AG04450 (cell line): ENCODE results near the gene ZNF831. TPM values are rescaled to one million over a fixed set of nuclear protein-coding genes. Genes with fewer than 3 reads are reported as not detected.

Experiments
- CTCF ChIA-PET: fragments of 300-600, 350-600 bp; formaldehyde crosslinking; extraction: SDS; loops from one replicate; lab custom pipeline; 2022; ENCODE audit warnings: antibody characterized with exemption, inconsistent platforms; lab: Charles Lee
- POLR2A ChIA-PET: fragments of 350-600 bp; formaldehyde crosslinking; extraction: SDS; loops from one replicate; lab custom pipeline; 2021; ENCODE audit warnings: antibody characterized with exemption, inconsistent platforms; lab: Yijun Ruan, JAX
- DNase-seq: peaks from one replicate; pipeline ENCODE4 v3.0.0-alpha.2; 2011; ENCODE audit warnings: low read depth, low spot score
- H3K27ac ChIP-seq: one replicate; pipeline ENCODE4 v1.5.1; 2012; ENCODE audit warnings: low read depth, low read length, control low read depth
- H3K27me3 ChIP-seq: one replicate; pipeline ENCODE4 v1.6.0; 2012; ENCODE audit warnings: low read length; ENCODE audit not compliant: control insufficient read depth, insufficient read depth
- H3K4me3 ChIP-seq: 2 replicates; pipeline ENCODE4 v1.5.1; 2011; ENCODE audit warnings: mild to moderate bottlenecking, low read depth, low read length, control low read depth
- H3K9me3 ChIP-seq: 2 replicates; pipeline ENCODE4 v1.5.1; 2012; ENCODE audit warnings: low read length; ENCODE audit not compliant: control insufficient read depth, insufficient read depth
- polyA plus RNA-seq: library from polyadenylated mRNA; depleted of rRNA; stranded (reverse); fragments of >200 nt; gene quantifications from 2 replicates; pipeline ENCODE4 v1.2.3, GENCODE V29; 2011
- TF ChIP-seq, protein P1 (sequence below): IDR thresholded peaks from 2 replicates; pipeline ENCODE4 v1.5.1; 2011; ENCODE audit warnings: low read depth, low read length, control low read depth, inconsistent platforms

Gene ZNF831
- polyA plus RNA-seq, 1 experiment = not detected

DNA sequence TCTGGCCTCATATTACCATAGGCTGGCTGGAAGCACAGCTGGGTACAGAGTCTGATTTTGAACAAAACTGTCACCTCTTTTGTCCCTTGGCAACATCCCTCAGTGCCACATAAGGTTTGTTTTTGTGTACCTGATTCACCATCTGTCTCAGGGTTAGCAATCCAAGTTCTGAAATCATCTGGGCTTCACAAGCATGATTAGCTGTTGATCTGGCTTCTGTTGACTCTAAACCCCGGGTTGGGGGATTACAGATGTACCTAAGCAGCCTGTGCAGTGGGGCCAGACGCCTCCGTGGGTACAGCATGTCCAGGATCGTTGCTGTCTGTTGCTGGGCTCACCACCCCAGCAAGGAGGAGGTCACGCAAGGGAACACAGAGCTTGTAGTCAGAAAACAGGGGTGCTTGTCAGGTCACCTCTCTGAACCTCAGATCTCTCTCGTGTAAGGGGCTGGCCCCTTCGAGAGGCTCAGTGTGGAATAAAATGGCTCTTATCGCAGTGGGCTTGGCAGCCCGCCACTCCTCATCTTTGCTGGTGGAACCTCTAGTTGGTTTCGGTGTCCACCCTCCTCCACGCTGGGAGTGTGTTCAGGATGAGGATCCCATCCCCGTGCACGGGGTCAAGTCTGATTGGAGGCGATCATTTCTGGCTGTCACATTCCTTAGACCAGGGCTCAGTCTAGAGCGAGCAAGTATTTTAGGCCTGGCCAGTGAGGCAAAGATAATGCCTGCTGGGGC, 39.2 kb upstream of the ZNF831 start:
- no peaks in the 10 kb centered on the region for H3K9me3 ChIP-seq
- TF ChIP-seq, protein P1, sequence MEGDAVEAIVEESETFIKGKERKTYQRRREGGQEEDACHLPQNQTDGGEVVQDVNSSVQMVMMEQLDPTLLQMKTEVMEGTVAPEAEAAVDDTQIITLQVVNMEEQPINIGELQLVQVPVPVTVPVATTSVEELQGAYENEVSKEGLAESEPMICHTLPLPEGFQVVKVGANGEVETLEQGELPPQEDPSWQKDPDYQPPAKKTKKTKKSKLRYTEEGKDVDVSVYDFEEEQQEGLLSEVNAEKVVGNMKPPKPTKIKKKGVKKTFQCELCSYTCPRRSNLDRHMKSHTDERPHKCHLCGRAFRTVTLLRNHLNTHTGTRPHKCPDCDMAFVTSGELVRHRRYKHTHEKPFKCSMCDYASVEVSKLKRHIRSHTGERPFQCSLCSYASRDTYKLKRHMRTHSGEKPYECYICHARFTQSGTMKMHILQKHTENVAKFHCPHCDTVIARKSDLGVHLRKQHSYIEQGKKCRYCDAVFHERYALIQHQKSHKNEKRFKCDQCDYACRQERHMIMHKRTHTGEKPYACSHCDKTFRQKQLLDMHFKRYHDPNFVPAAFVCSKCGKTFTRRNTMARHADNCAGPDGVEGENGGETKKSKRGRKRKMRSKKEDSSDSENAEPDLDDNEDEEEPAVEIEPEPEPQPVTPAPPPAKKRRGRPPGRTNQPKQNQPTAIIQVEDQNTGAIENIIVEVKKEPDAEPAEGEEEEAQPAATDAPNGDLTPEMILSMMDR = no peak
- no peaks in the 10 kb centered on the region for H3K27me3 ChIP-seq
- ChIA-PET POLR2A (no interaction called here), CTCF (no interaction called here)
- no peak overlapping the region for H3K27ac ChIP-seq
- no peak overlapping the region for H3K4me3 ChIP-seq
- DNase-seq = no peak

DNA sequence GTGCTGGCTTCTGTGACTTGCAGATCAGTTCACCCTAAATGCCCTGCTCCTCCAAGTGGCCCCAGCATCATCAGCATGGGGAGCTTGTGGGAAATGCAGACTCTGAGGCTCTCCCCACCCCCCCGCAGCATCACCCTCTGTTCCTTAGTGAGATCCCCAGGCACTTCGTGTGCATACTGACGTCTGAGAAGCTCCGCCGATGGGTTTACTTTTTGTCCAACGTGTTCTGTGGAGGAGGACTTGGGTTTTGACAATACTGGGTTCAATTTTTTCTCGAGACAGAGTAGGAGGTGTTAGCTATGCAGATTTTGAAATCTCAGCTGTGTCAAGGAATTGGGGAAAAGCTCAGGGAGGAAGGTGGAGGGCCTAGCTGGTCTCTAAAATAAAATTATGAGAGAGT, 38.3 kb upstream of the ZNF831 start:
- DNase-seq = no peak
- no peaks in the 10 kb centered on the region for H3K9me3 ChIP-seq
- TF ChIP-seq, protein P1 = no peak
- H3K4me3 ChIP-seq = no peak overlapping the region
- POLR2A ChIA-PET = no interaction called here
- CTCF ChIA-PET = no interaction called here
- H3K27me3 ChIP-seq = no peaks in the 10 kb centered on the region
- no peak overlapping the region for H3K27ac ChIP-seq

DNA sequence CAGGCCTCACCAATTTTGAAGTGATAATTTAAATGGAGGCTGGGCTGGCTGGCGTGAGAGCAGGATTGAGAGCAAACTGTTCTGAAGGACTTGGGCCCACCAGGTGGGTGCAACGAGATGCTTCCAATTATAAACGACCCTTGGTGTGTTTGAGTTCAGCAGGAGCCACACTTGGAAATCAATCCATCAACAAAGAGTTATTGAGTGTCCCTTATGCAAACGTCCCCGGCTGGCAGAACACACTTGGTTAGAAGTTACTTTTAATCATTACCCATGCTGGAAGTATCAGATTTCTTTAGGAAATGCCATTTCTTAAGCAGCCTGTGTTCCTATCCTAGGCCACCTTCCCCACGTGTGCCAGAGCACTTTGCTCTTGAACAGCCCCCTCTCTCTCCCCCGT, 37.8 kb upstream of the ZNF831 start:
- ChIA-PET CTCF (no interaction called here), POLR2A (no interaction called here)

DNA sequence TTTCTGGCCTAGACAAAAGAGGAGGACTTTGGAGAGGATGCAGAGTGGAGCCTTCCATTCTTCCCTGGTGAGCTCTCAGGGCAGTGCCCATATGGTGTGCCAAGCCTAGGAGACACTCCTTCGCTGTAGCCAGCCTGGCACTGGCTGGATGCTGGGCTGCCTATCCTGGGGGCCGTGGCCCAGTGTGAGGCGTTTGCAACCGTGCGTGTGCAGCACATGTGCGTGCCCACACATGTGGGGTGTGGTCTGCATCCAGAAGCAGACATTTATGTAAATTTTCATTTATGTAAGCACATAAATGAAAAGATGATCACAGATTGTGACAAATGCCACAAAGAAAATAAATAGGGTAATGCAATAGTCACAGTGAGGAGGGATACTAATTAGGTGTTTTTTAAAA, 35.8 kb upstream of the ZNF831 start:
- DNase-seq = no peak
- no peaks in the 10 kb centered on the region for H3K27me3 ChIP-seq
- no peak overlapping the region for H3K27ac ChIP-seq
- TF ChIP-seq, protein P1 = no peak
- no peaks in the 10 kb centered on the region; the same call in 1 of the 2 replicates for H3K9me3 ChIP-seq
- POLR2A ChIA-PET = no interaction called here
- CTCF ChIA-PET = no interaction called here
- H3K4me3 ChIP-seq = no peak overlapping the region

More for the DNA sequence above, 37.8 kb upstream of the ZNF831 start:
- TF ChIP-seq, protein P1 = no peak
- Histone ChIP-seq H3K27me3 (no peaks in the 10 kb centered on the region), H3K27ac (no peak overlapping the region), H3K9me3 (no peaks in the 10 kb centered on the region), H3K4me3 (no peak overlapping the region)
- DNase-seq = no peak

DNA sequence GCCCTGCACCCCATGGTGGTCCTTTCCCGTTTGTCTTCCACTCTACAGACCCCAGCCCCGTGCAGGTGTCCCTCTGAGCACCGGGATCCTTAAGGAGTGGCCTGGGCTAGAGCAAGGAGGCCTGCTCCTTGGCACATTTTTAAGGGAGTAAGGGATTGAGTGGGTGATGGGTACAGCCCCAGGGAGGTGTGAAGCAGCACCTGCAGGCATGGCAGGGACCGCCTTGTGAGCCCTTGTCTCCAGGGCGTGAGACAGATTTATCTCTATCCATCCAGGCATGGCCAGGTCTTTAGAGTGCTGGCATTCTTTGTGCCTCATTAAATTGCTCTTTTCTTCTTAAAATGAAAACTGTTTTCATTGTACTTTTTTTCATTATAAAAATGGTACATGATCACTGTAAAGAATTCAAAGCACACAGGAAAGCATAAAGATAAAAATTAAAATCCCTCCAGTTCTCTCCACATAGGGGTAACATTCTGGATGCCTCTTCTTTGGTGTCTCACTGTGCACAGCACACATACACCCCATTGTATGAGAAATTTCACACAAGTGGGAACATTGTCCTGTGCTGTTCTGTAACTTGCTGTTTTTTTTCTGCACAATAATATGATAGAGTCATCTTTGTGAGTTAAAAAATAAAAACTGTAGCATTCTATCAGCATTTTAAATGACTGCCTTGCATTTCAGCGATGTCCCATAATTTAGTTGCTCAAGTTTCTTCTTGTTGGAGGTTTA, 31.9 kb upstream of the ZNF831 start:
- Histone ChIP-seq H3K27ac (no peak overlapping the region), H3K4me3 (no peak overlapping the region), H3K27me3 (no peaks in the 10 kb centered on the region), H3K9me3 (no peaks in the 10 kb centered on the region; the same call in 1 of the 2 replicates)
- POLR2A ChIA-PET = no interaction called here
- CTCF ChIA-PET = interaction anchor here (1.2 kb wide), 1 partner anchor 44 kb away, joined by 3 read pairs; no protein-coding TSS in a partner anchor
- no peak for DNase-seq
- TF ChIP-seq, protein P1 = no peak
